LNCaP clone FGC (cell line): ENCODE data around the gene DGKB.

ENCODE experiments used
- DNase-seq: peaks from one replicate; pipeline ENCODE4 v3.0.0-alpha.2; 2011; ENCODE audit warnings: low read depth
- H3K4me3 ChIP-seq: 2 replicates; pipeline ENCODE4 v1.5.1; 2011; ENCODE audit warnings: mild to moderate bottlenecking, low read depth, low read length, control low read depth
- CTCF ChIP-seq: IDR thresholded peaks from 2 replicates; pipeline ENCODE4 v1.5.1; 2012; ENCODE audit warnings: mild to moderate bottlenecking; ENCODE audit not compliant: control insufficient read depth, insufficient read depth; ENCODE audit errors: extremely low read depth

Gene DGKB

GRCh38 chr7:14375998-14376397 lies 526.6 kb downstream of the DGKB start:
- H3K4me3 ChIP-seq: no peak overlapping the region
- DNase-seq: no peak
- TF ChIP-seq CTCF: no peak

GRCh38 chr7:14374336-14374735 lies 528.2 kb downstream of the DGKB start:
- H3K4me3 ChIP-seq: no peak overlapping the region
- TF ChIP-seq CTCF: no peak
- no peak for DNase-seq

- TF ChIP-seq CTCF: no peak
- DNase-seq: no peak
Observed at GRCh38 chr7:14368285-14368684, 534.3 kb downstream of the DGKB start.

GRCh38 chr7:14351167-14351566 lies 551.4 kb downstream of the DGKB start:
- no peak for DNase-seq
- H3K4me3 ChIP-seq: no peak overlapping the region
- no peak for TF ChIP-seq CTCF

More at GRCh38 chr7:14368285-14368684, 534.3 kb downstream of the DGKB start:
- H3K4me3 ChIP-seq: no peak overlapping the region

- no peak overlapping the region for H3K4me3 ChIP-seq
- TF ChIP-seq CTCF: no peak
- DNase-seq: no peak
Observed at GRCh38 chr7:14341200-14341775, 561.3 kb downstream of the DGKB start.

- no peak for DNase-seq
- no peak for TF ChIP-seq CTCF
- H3K4me3 ChIP-seq: no peak overlapping the region
Observed at GRCh38 chr7:14340393-14341074, 562.0 kb downstream of the DGKB start.

GRCh38 chr7:14339861-14340260 lies 562.7 kb downstream of the DGKB start:
- no peak overlapping the region for H3K4me3 ChIP-seq
- TF ChIP-seq CTCF: no peak
- DNase-seq: no peak
